GM23248 (cell line): ENCODE results near the gene ANKRD39.

Experiments used
- EZH2 ChIP-seq: fragments of 200-600 bp; sonication (generic); IDR thresholded peaks from 2 replicates; pipeline ENCODE4 v1.6.1; 2018; ENCODE audit warnings: antibody characterized with exemption, mild to moderate bottlenecking; ENCODE audit not compliant: insufficient read depth, poor library complexity, severe bottlenecking
- EZH2phosphoT487 ChIP-seq: fragments of 200-600 bp; sonication (generic); IDR thresholded peaks from 2 replicates; pipeline ENCODE4 v1.6.1; 2018; ENCODE audit warnings: antibody characterized with exemption, moderate library complexity, mild to moderate bottlenecking, low read depth; ENCODE audit not compliant: insufficient read depth

- no peak for TF ChIP-seq EZH2
- TF ChIP-seq EZH2phosphoT487: no peak
These were observed 11.5 kb upstream of the ANKRD39 start for GRCh38 chr2:96869281-96869821.
